Measurements from ENCODE around the gene TYK2.

Gene TYK2

GRCh38 chr19:10309423-10309822 is 70.9 kb downstream of the TYK2 start, which contains the start of gene ZGLP1:
ZGLP1 (minus strand) TSS chr19:10309815.
- DNase-seq (ENCODE audit: low read depth) = no peak

DNA sequence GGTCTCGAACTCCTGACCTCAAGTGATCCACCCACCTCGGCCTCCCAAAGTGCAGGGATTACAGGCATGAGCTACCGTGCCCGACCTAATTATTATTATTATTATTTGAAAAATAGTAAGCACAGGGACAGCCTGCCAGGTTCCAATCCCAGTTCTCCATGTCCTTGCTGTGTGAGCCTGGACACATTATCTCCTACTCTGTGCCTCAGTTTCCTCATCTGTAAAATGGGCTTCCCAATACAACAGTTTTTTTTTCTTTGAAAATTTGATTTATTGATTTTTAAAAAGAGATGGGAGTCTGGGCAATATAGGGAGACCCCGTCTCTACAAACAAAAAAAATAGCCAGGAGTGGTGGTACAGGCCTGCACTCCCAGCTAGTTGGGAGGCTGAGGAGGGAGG is 74.0 kb downstream of the TYK2 start:
- DNase-seq (ENCODE audit: low read depth) = no peak

GRCh38 chr19:10305139-10305806 is 75.1 kb downstream of the TYK2 start:
- no peak for DNase-seq (ENCODE audit: low read depth)
